Measurements from ENCODE around the gene MCC. TPM values are rescaled to one million over a fixed set of nuclear protein-coding genes. Genes with fewer than 3 reads are reported as not detected.

MCC gene
- total RNA-seq, 3 donors from 2014 or later, result 1.2 to 2.9 (median 2.5) TPM

- Mint-ChIP-seq H3K9me3 (no peaks in the 10 kb centered on the region), H3K27me3 (ENCODE audit: low read depth) (no peaks in the 10 kb centered on the region), H3K4me1 (ENCODE audit: low read depth) (no peaks in the 10 kb centered on the region), H3K36me3 (ENCODE audit: insufficient read depth) (peaks cover 2% of the 10 kb centered on the region), H3K4me3 (no peak overlapping the region)
- ATAC-seq (no peak), DNase-seq (no peak)
These were observed 369.5 kb downstream of the MCC start for GRCh38 chr5:113118765-113119164.

GRCh38 chr5:113118298-113118697 is 370.0 kb downstream of the MCC start:
- Mint-ChIP-seq H3K4me3 (no peak overlapping the region), H3K9me3 (no peaks in the 10 kb centered on the region), H3K36me3 (ENCODE audit: insufficient read depth) (peaks cover 2% of the 10 kb centered on the region), H3K4me1 (ENCODE audit: low read depth) (no peaks in the 10 kb centered on the region), H3K27me3 (ENCODE audit: low read depth) (no peaks in the 10 kb centered on the region)
- DNase-seq (no peak), ATAC-seq (no peak)

- no peaks in the 10 kb centered on the region for H3K27me3 Mint-ChIP-seq (ENCODE audit: low read depth)
These were observed 370.6 kb downstream of the MCC start for GRCh38 chr5:113117543-113118115.

GRCh38 chr5:113115956-113116355 is 372.3 kb downstream of the MCC start:
- Mint-ChIP-seq H3K27me3 (ENCODE audit: low read depth) (no peaks in the 10 kb centered on the region), H3K4me3 (no peak overlapping the region), H3K36me3 (ENCODE audit: insufficient read depth) (peaks cover 2% of the 10 kb centered on the region), H3K9me3 (no peaks in the 10 kb centered on the region), H3K4me1 (ENCODE audit: low read depth) (no peaks in the 10 kb centered on the region)
- ATAC-seq (no peak), DNase-seq (no peak)

More at GRCh38 chr5:113117543-113118115, 370.6 kb downstream of the MCC start:
- DNase-seq (no peak), ATAC-seq (no peak)
- no peaks in the 10 kb centered on the region for H3K9me3 Mint-ChIP-seq
- H3K4me3 Mint-ChIP-seq, result no peak overlapping the region
- H3K4me1 Mint-ChIP-seq (ENCODE audit: low read depth), result no peaks in the 10 kb centered on the region
- H3K36me3 Mint-ChIP-seq (ENCODE audit: insufficient read depth), result peaks cover 2% of the 10 kb centered on the region

GRCh38 chr5:113115061-113115460 is 373.2 kb downstream of the MCC start:
- Mint-ChIP-seq H3K4me1 (ENCODE audit: low read depth) (no peaks in the 10 kb centered on the region), H3K4me3 (no peak overlapping the region), H3K27me3 (ENCODE audit: low read depth) (no peaks in the 10 kb centered on the region), H3K36me3 (ENCODE audit: insufficient read depth) (peaks cover 2% of the 10 kb centered on the region), H3K9me3 (no peaks in the 10 kb centered on the region)
- DNase-seq (no peak), ATAC-seq (no peak)

GRCh38 chr5:113114559-113114958 is 373.7 kb downstream of the MCC start:
- Mint-ChIP-seq H3K4me3 (no peak overlapping the region), H3K27me3 (ENCODE audit: low read depth) (no peaks in the 10 kb centered on the region), H3K4me1 (ENCODE audit: low read depth) (no peaks in the 10 kb centered on the region), H3K9me3 (no peaks in the 10 kb centered on the region), H3K36me3 (ENCODE audit: insufficient read depth) (peaks cover 2% of the 10 kb centered on the region)
- ATAC-seq (no peak), DNase-seq (no peak)

- DNase-seq, result no peak
- Mint-ChIP-seq H3K27me3 (ENCODE audit: low read depth) (no peaks in the 10 kb centered on the region), H3K36me3 (ENCODE audit: insufficient read depth) (peaks cover 2% of the 10 kb centered on the region), H3K4me3 (no peak overlapping the region), H3K9me3 (no peaks in the 10 kb centered on the region), H3K4me1 (ENCODE audit: low read depth) (no peaks in the 10 kb centered on the region)
- ATAC-seq, result no peak
These were observed 375.8 kb downstream of the MCC start for GRCh38 chr5:113112435-113112834.

GRCh38 chr5:113110117-113110516 is 378.1 kb downstream of the MCC start:
- no peaks in the 10 kb centered on the region for H3K27me3 Mint-ChIP-seq (ENCODE audit: low read depth)
- no peaks in the 10 kb centered on the region for H3K9me3 Mint-ChIP-seq
- no peaks in the 10 kb centered on the region for H3K36me3 Mint-ChIP-seq (ENCODE audit: insufficient read depth)
- no peak overlapping the region for H3K4me3 Mint-ChIP-seq
- H3K4me1 Mint-ChIP-seq (ENCODE audit: low read depth), result no peaks in the 10 kb centered on the region
- ATAC-seq (no peak), DNase-seq (no peak)

- no peaks in the 10 kb centered on the region for H3K9me3 Mint-ChIP-seq
These were observed 378.9 kb downstream of the MCC start for GRCh38 chr5:113109344-113109743.

GRCh38 chr5:113108485-113108884 is 379.8 kb downstream of the MCC start:
- Mint-ChIP-seq H3K9me3 (no peaks in the 10 kb centered on the region), H3K36me3 (ENCODE audit: insufficient read depth) (no peaks in the 10 kb centered on the region), H3K4me3 (no peak overlapping the region)

More at GRCh38 chr5:113109344-113109743, 378.9 kb downstream of the MCC start:
- Mint-ChIP-seq H3K4me1 (ENCODE audit: low read depth) (no peaks in the 10 kb centered on the region), H3K36me3 (ENCODE audit: insufficient read depth) (no peaks in the 10 kb centered on the region), H3K27me3 (ENCODE audit: low read depth) (no peaks in the 10 kb centered on the region), H3K4me3 (no peak overlapping the region)
- DNase-seq, result no peak
- ATAC-seq, result no peak

GRCh38 chr5:113106821-113107220 is 381.4 kb downstream of the MCC start:
- no peaks in the 10 kb centered on the region for H3K4me1 Mint-ChIP-seq (ENCODE audit: low read depth)
- H3K36me3 Mint-ChIP-seq (ENCODE audit: insufficient read depth), result peaks cover 5% of the 10 kb centered on the region

More at GRCh38 chr5:113108485-113108884, 379.8 kb downstream of the MCC start:
- Mint-ChIP-seq H3K4me1 (ENCODE audit: low read depth) (no peaks in the 10 kb centered on the region), H3K27me3 (ENCODE audit: low read depth) (no peaks in the 10 kb centered on the region)
- no peak for DNase-seq
- ATAC-seq, result no peak

GRCh38 chr5:113105693-113106280 is 382.5 kb downstream of the MCC start:
- H3K36me3 Mint-ChIP-seq (ENCODE audit: insufficient read depth), result peaks cover 5% of the 10 kb centered on the region
- ATAC-seq (no peak), DNase-seq (no peak)
- no peak overlapping the region for H3K4me3 Mint-ChIP-seq
- H3K27me3 Mint-ChIP-seq (ENCODE audit: low read depth), result no peaks in the 10 kb centered on the region
- H3K4me1 Mint-ChIP-seq (ENCODE audit: low read depth), result no peaks in the 10 kb centered on the region
- no peaks in the 10 kb centered on the region for H3K9me3 Mint-ChIP-seq

More at GRCh38 chr5:113106821-113107220, 381.4 kb downstream of the MCC start:
- no peaks in the 10 kb centered on the region for H3K27me3 Mint-ChIP-seq (ENCODE audit: low read depth)
- no peak overlapping the region for H3K4me3 Mint-ChIP-seq
- no peaks in the 10 kb centered on the region for H3K9me3 Mint-ChIP-seq
- no peak for ATAC-seq
- DNase-seq, result no peak

GRCh38 chr5:113103330-113103729 is 384.9 kb downstream of the MCC start:
- no peak for ATAC-seq
- H3K27me3 Mint-ChIP-seq (ENCODE audit: low read depth), result no peaks in the 10 kb centered on the region
- no peak overlapping the region for H3K4me3 Mint-ChIP-seq
- no peaks in the 10 kb centered on the region for H3K4me1 Mint-ChIP-seq (ENCODE audit: low read depth)
- no peak for DNase-seq
- H3K9me3 Mint-ChIP-seq, result no peaks in the 10 kb centered on the region
- peaks cover 5% of the 10 kb centered on the region for H3K36me3 Mint-ChIP-seq (ENCODE audit: insufficient read depth)

GRCh38 chr5:113102121-113102531 is 386.1 kb downstream of the MCC start:
- H3K36me3 Mint-ChIP-seq (ENCODE audit: insufficient read depth), result peaks cover 5% of the 10 kb centered on the region
- no peak overlapping the region for H3K4me3 Mint-ChIP-seq
- ATAC-seq (no peak), DNase-seq (no peak)
- H3K27me3 Mint-ChIP-seq (ENCODE audit: low read depth), result no peaks in the 10 kb centered on the region
- H3K4me1 Mint-ChIP-seq (ENCODE audit: low read depth), result no peaks in the 10 kb centered on the region
- no peaks in the 10 kb centered on the region for H3K9me3 Mint-ChIP-seq

GRCh38 chr5:113100981-113101380 is 387.3 kb downstream of the MCC start:
- ATAC-seq (no peak), DNase-seq (no peak)
- Mint-ChIP-seq H3K36me3 (ENCODE audit: insufficient read depth) (peaks cover 5% of the 10 kb centered on the region), H3K9me3 (no peaks in the 10 kb centered on the region), H3K4me3 (no peak overlapping the region), H3K27me3 (ENCODE audit: low read depth) (no peaks in the 10 kb centered on the region), H3K4me1 (ENCODE audit: low read depth) (no peaks in the 10 kb centered on the region)
